ENCODE results near the gene ZNF618. TPM values are rescaled to one million over a fixed set of nuclear protein-coding genes. Genes with fewer than 3 reads are reported as not detected.
A peak's percentile ranks its signal among the peaks of the same experiment; 100 is the strongest.

The ZNF618 gene
- total RNA-seq, 5 donors from 2014 or later (not counting 1 experiment from before 2014, with no cell fraction given): 0.73 to 3.0 (median 1.4) TPM

- Histone ChIP-seq H3K9me3 (no peaks in the 10 kb centered on the region), H3K27ac (ENCODE audit: low read length) (no peak overlapping the region), H3K27me3 (replicated peaks in 1 of 2; ENCODE audit: control insufficient read depth in 2 of 2, extremely low read depth in 1 of 2, insufficient read depth in 2 of 2, low read length in 1 of 2) (peaks cover 0 to 6% of the 10 kb centered on the region in 2 experiments), H3K4me1 (ENCODE audit: control insufficient read depth in 1 of 2, extremely low read depth in 1 of 2, insufficient read depth in 2 of 2, low read length in 2 of 2) (no peaks in the 10 kb centered on the region), H3K4me3 (ENCODE audit: control insufficient read depth in 1 of 2, extremely low read depth in 1 of 2, low read length in 1 of 2) (no peak overlapping the region), H3K36me3 (ENCODE audit: control insufficient read depth in 2 of 2, extremely low read depth in 1 of 2, insufficient read depth in 1 of 2, low read length in 1 of 2) (no peaks in the 10 kb centered on the region)
- WGBS (ENCODE audit: insufficient coverage): 100% methylated on average over 1 of the region's 2 CpGs
- ATAC-seq (replicated peaks in 1 of 4) (no peak), DNase-seq (peak in 1 of 35 experiments; percentile 5)
- Mint-ChIP-seq H3K4me3 (no peak overlapping the region), H3K27me3 (no peaks in the 10 kb centered on the region), H3K4me1 (no peaks in the 10 kb centered on the region), H3K36me3 (peaks cover 6% of the 10 kb centered on the region), H3K27ac (no peak overlapping the region), H3K9me3 (peaks cover 0 to 8% (median 5%) of the 10 kb centered on the region in 3 donors)
- ChIA-PET POLR2A (no interaction called here), CTCF (no interaction called here)
Measured at GRCh38 chr9:114012126-114012525, 136.0 kb downstream of the ZNF618 start.

- H3K4me1 Mint-ChIP-seq: no peaks in the 10 kb centered on the region
- H3K27ac Mint-ChIP-seq: no peak overlapping the region
- ChIA-PET CTCF (no interaction called here), POLR2A (no interaction called here)
- Histone ChIP-seq H3K27me3 (replicated peaks in 1 of 2; ENCODE audit: control insufficient read depth in 2 of 2, extremely low read depth in 1 of 2, insufficient read depth in 2 of 2, low read length in 1 of 2) (no peaks in the 10 kb centered on the region), H3K4me1 (ENCODE audit: control insufficient read depth in 1 of 2, extremely low read depth in 1 of 2, insufficient read depth in 2 of 2, low read length in 2 of 2) (no peaks in the 10 kb centered on the region), H3K4me3 (ENCODE audit: control insufficient read depth in 1 of 2, extremely low read depth in 1 of 2, low read length in 1 of 2) (no peak overlapping the region), H3K36me3 (ENCODE audit: control insufficient read depth in 2 of 2, extremely low read depth in 1 of 2, insufficient read depth in 1 of 2, low read length in 1 of 2) (no peaks in the 10 kb centered on the region), H3K27ac (ENCODE audit: low read length) (no peak overlapping the region), H3K9me3 (no peaks in the 10 kb centered on the region)
- no peak overlapping the region for H3K4me3 Mint-ChIP-seq
- no peaks in the 10 kb centered on the region for H3K27me3 Mint-ChIP-seq
- peaks cover 0 to 8% (median 5%) of the 10 kb centered on the region in 3 donors for H3K9me3 Mint-ChIP-seq
- peaks cover 6% of the 10 kb centered on the region for H3K36me3 Mint-ChIP-seq
- DNase-seq (no peak), ATAC-seq (replicated peaks in 1 of 4) (no peak)
Measured at GRCh38 chr9:114014044-114014443, 137.9 kb downstream of the ZNF618 start.

- Mint-ChIP-seq H3K36me3 (peaks cover 6% of the 10 kb centered on the region), H3K4me1 (no peaks in the 10 kb centered on the region), H3K9me3 (peaks cover 0 to 8% (median 5%) of the 10 kb centered on the region in 3 donors), H3K27me3 (no peaks in the 10 kb centered on the region), H3K27ac (no peak overlapping the region), H3K4me3 (no peak overlapping the region)
- ATAC-seq (replicated peaks in 1 of 4) (no peak), DNase-seq (no peak)
- H3K27me3 ChIP-seq (replicated peaks in 1 of 2; ENCODE audit: control insufficient read depth in 2 of 2, extremely low read depth in 1 of 2, insufficient read depth in 2 of 2, low read length in 1 of 2): no peaks in the 10 kb centered on the region
- WGBS (ENCODE audit: insufficient coverage): 82% methylated on average over 1 of the region's 2 CpGs
- CTCF ChIA-PET: no interaction called here
- no peaks in the 10 kb centered on the region for H3K4me1 ChIP-seq (ENCODE audit: control insufficient read depth in 1 of 2, extremely low read depth in 1 of 2, insufficient read depth in 2 of 2, low read length in 2 of 2)
- H3K9me3 ChIP-seq: no peaks in the 10 kb centered on the region
- no peak overlapping the region for H3K27ac ChIP-seq (ENCODE audit: low read length)
- H3K36me3 ChIP-seq (ENCODE audit: control insufficient read depth in 2 of 2, extremely low read depth in 1 of 2, insufficient read depth in 1 of 2, low read length in 1 of 2): no peaks in the 10 kb centered on the region
- no peak overlapping the region for H3K4me3 ChIP-seq (ENCODE audit: control insufficient read depth in 1 of 2, extremely low read depth in 1 of 2, low read length in 1 of 2)
- POLR2A ChIA-PET: no interaction called here
Measured at GRCh38 chr9:114015607-114016006, 139.5 kb downstream of the ZNF618 start.

- Mint-ChIP-seq H3K36me3 (peaks cover 6% of the 10 kb centered on the region), H3K27ac (no peak overlapping the region), H3K4me1 (no peaks in the 10 kb centered on the region), H3K27me3 (no peaks in the 10 kb centered on the region), H3K9me3 (peaks cover 0 to 8% (median 5%) of the 10 kb centered on the region in 3 donors), H3K4me3 (no peak overlapping the region)
- DNase-seq (peak in 1 of 35 experiments; percentile 3), ATAC-seq (replicated peaks in 1 of 4) (no peak)
- ChIA-PET POLR2A (no interaction called here), CTCF (no interaction called here)
- Histone ChIP-seq H3K9me3 (no peaks in the 10 kb centered on the region), H3K27ac (ENCODE audit: low read length) (no peak overlapping the region), H3K36me3 (ENCODE audit: control insufficient read depth in 2 of 2, extremely low read depth in 1 of 2, insufficient read depth in 1 of 2, low read length in 1 of 2) (no peaks in the 10 kb centered on the region), H3K4me3 (ENCODE audit: control insufficient read depth in 1 of 2, extremely low read depth in 1 of 2, low read length in 1 of 2) (no peak overlapping the region), H3K4me1 (ENCODE audit: control insufficient read depth in 1 of 2, extremely low read depth in 1 of 2, insufficient read depth in 2 of 2, low read length in 2 of 2) (no peaks in the 10 kb centered on the region), H3K27me3 (replicated peaks in 1 of 2; ENCODE audit: control insufficient read depth in 2 of 2, extremely low read depth in 1 of 2, insufficient read depth in 2 of 2, low read length in 1 of 2) (no peaks in the 10 kb centered on the region)
- 83% methylated on average over 1 of the region's 6 CpGs for WGBS (ENCODE audit: insufficient coverage)
Measured at GRCh38 chr9:114016101-114016500, 140.0 kb downstream of the ZNF618 start.

GRCh38 chr9:114016629-114017423, 140.7 kb downstream of the ZNF618 start:
- Histone ChIP-seq H3K4me1 (ENCODE audit: control insufficient read depth in 1 of 2, extremely low read depth in 1 of 2, insufficient read depth in 2 of 2, low read length in 2 of 2) (no peaks in the 10 kb centered on the region), H3K4me3 (ENCODE audit: control insufficient read depth in 1 of 2, extremely low read depth in 1 of 2, low read length in 1 of 2) (no peak overlapping the region), H3K9me3 (no peaks in the 10 kb centered on the region), H3K27ac (ENCODE audit: low read length) (no peak overlapping the region), H3K36me3 (ENCODE audit: control insufficient read depth in 2 of 2, extremely low read depth in 1 of 2, insufficient read depth in 1 of 2, low read length in 1 of 2) (no peaks in the 10 kb centered on the region), H3K27me3 (replicated peaks in 1 of 2; ENCODE audit: control insufficient read depth in 2 of 2, extremely low read depth in 1 of 2, insufficient read depth in 2 of 2, low read length in 1 of 2) (no peaks in the 10 kb centered on the region)
- no peaks in the 10 kb centered on the region for H3K4me1 Mint-ChIP-seq
- H3K4me3 Mint-ChIP-seq: no peak overlapping the region
- DNase-seq (peak in 1 of 35 experiments; percentile 16), ATAC-seq (replicated peaks in 1 of 4) (no peak)
- no peak overlapping the region for H3K27ac Mint-ChIP-seq
- no peaks in the 10 kb centered on the region for H3K27me3 Mint-ChIP-seq
- ChIA-PET POLR2A (no interaction called here), CTCF (no interaction called here)
- H3K36me3 Mint-ChIP-seq: peaks cover 6% of the 10 kb centered on the region
- H3K9me3 Mint-ChIP-seq: peaks cover 0 to 8% (median 5%) of the 10 kb centered on the region in 3 donors
- 74% methylated on average over 5 of the region's 14 CpGs for WGBS (ENCODE audit: insufficient coverage)

GRCh38 chr9:114017741-114018715, 141.9 kb downstream of the ZNF618 start:
- ChIA-PET POLR2A (no interaction called here), CTCF (no interaction called here)
- no peaks in the 10 kb centered on the region for H3K4me1 ChIP-seq (ENCODE audit: control insufficient read depth in 1 of 2, extremely low read depth in 1 of 2, insufficient read depth in 2 of 2, low read length in 2 of 2)
- Mint-ChIP-seq H3K9me3 (peaks cover 0 to 15% (median 3%) of the 10 kb centered on the region in 3 donors), H3K4me1 (no peaks in the 10 kb centered on the region), H3K27ac (no peak overlapping the region), H3K4me3 (no peak overlapping the region), H3K36me3 (peaks cover 11% of the 10 kb centered on the region), H3K27me3 (peaks cover 0 to 3% of the 10 kb centered on the region in 2 donors)
- H3K27me3 ChIP-seq (replicated peaks in 1 of 2; ENCODE audit: control insufficient read depth in 2 of 2, extremely low read depth in 1 of 2, insufficient read depth in 2 of 2, low read length in 1 of 2): no peaks in the 10 kb centered on the region
- no peak overlapping the region for H3K27ac ChIP-seq (ENCODE audit: low read length)
- 82% methylated on average over 5 of the region's 6 CpGs for WGBS (ENCODE audit: insufficient coverage)
- peaks cover 3% of the 10 kb centered on the region for H3K9me3 ChIP-seq
- DNase-seq (peak in 1 of 35 experiments; percentile 15), ATAC-seq (replicated peaks in 1 of 4) (no peak)
- no peak overlapping the region for H3K4me3 ChIP-seq (ENCODE audit: control insufficient read depth in 1 of 2, extremely low read depth in 1 of 2, low read length in 1 of 2)
- H3K36me3 ChIP-seq (ENCODE audit: control insufficient read depth in 2 of 2, extremely low read depth in 1 of 2, insufficient read depth in 1 of 2, low read length in 1 of 2): no peaks in the 10 kb centered on the region

Data from T-cell (primary cell).